IMR-90 (cell line): ENCODE data around the gene POU2F2.

Experiments
- CTCF ChIP-seq: conservative IDR thresholded peaks from 2 replicates; pipeline ENCODE4 v1.5.1; 2012; ENCODE audit warnings: mild to moderate bottlenecking, low read depth, low read length, improper control_type of control experiment
- USF2 ChIP-seq: fragments of 150-350 bp; IDR thresholded peaks from 2 replicates; pipeline ENCODE4 v1.6.1; 2017; ENCODE audit warnings: mild to moderate bottlenecking, antibody characterized with exemption, low read length, low read depth

GRCh38 chr19:42062381-42062780 is 69.9 kb downstream of the POU2F2 start:
- no peak for TF ChIP-seq USF2
- no peak for TF ChIP-seq CTCF
